NCI-H82 treated with DMSO at 0.1 percent for 48 hours (cell line): ENCODE data around the gene CARMIL1.

Experiments used
- DNase-seq: peaks from one replicate; lab custom pipeline; 2025; ENCODE audit not compliant: unreplicated experiment; lab: John Stamatoyannopoulos, UW

The CARMIL1 gene

DNA sequence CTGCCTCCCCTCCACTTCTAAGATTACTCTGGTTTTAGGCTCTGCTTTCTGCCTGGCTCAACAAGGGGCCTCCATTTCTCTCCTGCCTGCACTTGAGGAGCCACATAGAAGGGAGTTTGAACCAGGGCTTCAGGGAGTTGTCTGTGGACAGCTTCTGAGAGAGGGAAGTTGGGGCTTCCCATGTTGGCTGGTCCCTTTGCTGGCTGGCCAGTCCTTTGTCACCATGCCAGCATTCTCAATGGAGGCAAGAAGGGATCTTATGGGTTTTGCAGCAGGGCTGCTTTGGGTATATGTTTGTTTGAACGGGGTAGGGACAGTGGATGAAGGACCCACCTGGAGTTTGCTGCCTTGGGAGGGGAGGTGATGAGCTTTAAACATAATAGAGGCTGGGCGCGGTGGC is 124.9 kb downstream of the CARMIL1 start:
- no peak for DNase-seq

DNA sequence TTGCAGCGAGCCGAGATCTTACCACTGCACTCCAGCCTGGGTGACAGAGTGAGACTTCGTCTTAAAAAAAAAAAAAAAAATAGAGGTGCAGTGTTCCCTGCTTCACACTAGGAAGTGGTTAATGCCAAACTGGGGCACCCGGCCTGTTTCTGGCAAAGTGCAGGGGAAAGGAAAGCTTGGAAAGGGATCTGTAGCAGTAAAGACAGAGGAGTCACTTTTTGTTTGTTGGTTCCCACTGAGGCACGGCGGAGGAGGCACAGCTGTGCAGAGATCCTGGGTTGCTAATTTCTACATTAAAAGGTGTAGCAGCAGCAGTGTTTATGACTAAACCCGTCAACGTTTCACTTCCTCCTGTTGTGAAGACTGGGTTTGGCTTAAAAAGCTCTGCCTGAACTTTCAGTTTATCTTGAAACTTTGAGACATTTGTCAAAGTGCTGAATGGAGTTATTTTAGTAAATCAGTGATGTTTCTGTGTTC is 125.6 kb downstream of the CARMIL1 start:
- DNase-seq, result no peak

DNA sequence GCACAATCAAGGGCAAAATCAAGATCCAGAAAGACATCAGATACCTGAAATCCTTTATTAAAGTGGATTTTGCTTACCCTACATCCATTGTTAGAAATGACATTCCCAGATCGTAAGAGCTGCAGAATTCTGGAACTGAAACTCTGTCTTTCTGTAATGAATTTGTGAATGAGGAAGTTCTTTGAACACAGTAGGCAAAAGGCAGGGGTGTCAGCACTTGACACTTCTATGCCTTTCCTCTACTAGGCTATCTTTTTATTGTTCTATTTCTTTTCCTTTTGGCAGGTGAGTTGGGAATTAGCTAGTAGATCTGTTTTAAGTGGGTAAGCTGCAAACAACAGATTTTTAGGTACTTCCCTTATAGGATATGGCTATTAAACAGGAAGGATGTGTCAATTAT is 126.3 kb downstream of the CARMIL1 start:
- DNase-seq, result no peak

DNA sequence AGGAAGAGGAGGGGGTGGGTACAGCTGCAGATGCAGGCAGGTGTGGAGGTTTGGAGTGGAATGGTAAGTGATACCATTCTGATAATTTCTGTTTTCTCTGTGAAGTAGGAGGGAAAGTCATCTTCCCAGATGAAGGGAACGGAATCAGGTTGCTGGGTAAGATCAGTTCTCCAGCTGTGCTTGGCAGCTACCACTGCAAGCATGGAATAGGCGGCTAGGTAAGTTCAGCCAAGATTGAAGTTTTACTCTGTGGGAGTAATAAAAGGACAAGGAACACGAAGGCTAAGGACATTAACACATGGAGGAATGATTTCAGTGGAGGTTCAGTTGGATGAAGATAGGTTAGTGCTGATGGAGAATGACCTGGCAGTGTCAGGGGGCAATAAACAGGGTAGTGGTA is 128.3 kb downstream of the CARMIL1 start:
- no peak for DNase-seq

DNA sequence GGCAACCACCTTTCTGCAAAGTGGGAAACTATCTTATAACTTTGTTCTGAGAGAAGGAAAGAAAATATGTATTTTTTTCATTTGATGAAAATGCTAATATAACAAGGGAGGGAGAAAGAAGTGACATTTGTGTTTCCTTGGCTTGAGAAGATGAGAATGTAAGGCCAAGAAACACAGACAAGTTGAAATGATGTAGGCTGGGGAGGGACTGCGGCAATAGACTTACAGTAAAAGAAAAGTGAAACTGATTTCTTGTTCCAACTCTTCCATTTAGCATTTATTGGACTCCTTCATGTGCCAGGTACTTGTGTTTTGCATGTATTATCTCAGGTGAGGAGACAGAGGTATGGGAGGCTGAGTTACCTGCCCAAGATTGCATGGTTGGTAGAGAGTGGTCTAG is 130.9 kb downstream of the CARMIL1 start:
- DNase-seq, result no peak

DNA sequence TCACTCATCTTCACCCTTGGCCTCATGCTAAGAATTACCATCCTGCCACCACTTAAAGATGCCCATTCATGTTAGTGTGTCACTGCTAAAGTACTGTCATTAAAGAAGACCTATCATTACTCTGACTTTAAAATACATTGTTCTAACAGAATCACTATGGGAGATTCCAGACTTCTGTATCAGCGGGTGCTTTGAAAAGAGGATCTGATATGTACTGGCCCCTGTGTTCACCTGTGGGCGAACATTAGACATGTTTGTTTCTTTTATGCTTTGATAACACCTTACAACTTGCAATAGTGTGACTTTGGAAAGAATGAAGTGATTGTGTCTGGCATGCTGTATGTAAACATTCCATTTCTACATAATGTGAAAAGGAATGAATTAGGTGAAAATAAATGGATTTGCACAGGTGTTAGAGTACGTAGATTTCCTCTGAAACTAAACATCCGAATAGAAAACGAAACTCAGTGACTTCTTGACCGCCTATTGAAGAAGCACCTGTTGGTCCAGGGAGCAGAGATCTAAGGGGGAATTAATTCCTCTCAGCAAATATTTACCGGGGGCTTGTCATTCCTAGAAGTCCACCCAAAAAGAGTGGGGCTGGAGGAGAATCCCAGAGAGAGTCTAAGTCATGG is 132.3 kb downstream of the CARMIL1 start:
- DNase-seq, result no peak

DNA sequence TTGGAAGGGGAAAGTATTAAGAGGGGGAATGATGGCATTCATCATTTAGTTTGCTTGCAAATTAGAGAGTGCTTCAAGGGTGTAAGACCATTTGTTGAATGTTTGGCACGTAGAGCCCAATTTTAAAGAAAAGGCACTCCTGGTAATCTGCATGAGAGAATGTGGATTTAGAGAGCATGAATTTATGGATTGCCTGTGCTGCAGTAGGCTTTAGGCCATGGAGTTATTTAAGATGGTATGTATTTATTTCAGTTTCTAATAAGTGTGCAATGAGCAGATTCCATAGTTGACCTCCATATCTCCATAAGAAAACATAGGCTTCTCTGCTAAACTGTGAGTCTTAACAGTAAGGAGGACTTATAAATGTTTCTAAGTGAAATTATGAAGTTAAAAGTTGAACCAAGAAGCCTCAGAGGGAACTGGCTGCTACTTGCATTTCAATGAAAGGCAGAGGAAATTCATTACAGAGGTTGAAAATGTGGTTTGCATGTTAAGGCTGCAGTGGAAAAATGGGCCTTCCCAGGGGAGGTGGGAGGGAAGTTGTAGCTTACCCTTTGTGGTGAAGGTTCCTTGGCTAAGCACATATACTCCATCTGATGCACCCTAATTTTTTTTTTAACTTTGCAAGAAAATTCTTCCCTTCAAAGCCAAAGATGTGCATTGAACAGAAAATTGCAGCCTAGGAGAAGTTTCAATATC is 134.2 kb downstream of the CARMIL1 start:
- DNase-seq, result no peak

DNA sequence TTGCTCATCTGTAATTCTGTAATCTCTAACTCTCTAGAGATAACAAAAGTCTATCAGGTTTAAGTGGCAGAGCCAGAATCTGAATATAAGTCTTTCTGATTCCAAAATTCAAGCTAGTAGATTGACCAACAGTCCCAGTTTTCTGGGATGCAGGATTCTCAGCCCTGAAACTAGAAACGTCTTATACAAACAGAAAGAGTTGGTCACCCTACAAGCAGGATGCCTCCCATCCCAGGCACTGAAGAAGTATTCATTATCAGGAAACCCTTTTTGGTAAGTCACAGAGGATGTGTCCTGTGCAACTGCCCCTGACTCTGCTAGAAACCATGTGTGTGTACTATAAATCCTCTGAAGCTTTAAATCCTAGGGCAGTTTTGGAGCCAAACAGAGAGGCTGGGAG is 135.0 kb downstream of the CARMIL1 start:
- DNase-seq, result peak; percentile 39

DNA sequence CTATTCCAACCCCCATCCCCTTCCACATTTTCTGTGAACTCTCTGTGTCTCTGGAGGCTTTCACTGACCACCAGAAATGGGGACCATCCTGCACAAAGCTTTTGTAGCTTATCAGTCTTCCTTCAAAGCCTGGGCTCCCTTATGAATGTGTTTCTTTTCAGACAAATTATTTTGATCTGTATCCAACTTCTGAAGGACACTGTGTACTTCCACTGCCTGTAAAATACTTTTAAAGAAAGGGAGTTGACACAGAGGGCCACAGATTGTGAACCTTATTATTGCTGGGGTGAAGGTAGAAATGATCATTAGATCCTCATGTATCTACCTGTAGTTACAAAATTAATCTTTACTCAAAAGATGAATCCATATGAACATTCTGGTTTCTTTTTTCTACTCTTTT is 135.6 kb downstream of the CARMIL1 start:
- DNase-seq, result no peak

DNA sequence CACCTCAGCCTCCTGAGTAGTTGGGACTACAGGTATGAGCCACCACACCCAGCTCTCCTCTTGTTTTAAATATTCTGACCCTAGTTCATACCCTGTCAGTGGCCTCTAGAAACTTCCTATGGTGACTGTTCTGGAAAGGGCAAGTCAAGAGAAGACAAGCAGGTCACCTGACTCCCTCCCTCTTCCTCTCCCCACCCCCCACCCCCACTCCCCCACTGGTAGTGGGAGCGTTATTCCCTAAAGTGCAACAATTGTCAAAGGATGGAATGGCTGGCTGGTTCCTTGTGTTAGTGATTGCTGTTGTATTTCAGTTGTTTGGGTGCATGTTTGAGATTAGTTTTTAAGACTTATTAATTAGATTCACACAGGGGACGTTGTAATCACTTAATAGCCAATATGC is 136.1 kb downstream of the CARMIL1 start:
- no peak for DNase-seq

DNA sequence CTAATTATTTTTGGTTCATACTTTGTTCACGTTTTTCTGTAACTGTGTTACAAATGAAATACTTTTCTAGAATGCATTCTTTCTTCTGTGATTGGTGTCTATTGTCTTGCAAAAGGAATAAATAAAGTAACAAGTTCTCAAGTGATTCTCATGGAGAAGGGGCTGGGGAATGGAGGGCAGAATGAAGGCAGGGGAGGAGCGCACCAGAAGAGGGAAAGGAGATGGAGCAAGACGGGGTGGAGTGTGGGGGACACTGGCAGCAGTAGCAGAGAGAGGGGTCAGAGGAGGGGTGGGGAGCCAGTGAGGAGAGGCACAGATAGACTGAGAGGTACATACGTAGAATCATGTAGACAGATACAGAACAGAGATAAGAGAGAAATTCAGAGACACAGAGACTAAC is 136.5 kb downstream of the CARMIL1 start:
- DNase-seq, result no peak

DNA sequence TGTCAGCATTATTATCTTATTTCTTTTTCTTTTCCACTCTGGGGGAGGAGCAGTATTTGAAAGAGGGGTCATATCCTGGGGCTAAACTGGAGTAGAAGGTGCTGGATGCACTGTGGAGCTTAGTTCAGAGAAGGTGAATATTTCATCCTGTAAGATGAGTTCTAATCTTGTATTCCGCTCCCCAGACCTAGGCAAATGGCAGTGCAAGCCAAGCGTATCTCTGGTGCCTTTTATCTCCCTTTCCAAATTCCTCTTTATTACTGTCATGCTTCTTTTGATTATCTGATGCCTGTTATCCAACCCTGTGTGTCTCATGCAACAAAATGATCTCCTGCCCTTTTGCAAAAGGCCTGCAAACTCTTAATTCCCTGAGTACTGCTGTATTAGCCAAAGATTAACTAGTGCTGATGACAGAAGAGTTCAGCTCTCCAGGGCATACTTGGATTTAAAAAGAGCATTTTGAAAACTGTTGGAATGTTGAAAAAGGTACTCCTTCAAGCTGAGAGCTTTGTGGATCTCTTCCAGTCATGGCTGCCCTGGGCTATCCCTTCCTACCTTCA is 138.0 kb downstream of the CARMIL1 start:
- peak; percentile 41 for DNase-seq

DNA sequence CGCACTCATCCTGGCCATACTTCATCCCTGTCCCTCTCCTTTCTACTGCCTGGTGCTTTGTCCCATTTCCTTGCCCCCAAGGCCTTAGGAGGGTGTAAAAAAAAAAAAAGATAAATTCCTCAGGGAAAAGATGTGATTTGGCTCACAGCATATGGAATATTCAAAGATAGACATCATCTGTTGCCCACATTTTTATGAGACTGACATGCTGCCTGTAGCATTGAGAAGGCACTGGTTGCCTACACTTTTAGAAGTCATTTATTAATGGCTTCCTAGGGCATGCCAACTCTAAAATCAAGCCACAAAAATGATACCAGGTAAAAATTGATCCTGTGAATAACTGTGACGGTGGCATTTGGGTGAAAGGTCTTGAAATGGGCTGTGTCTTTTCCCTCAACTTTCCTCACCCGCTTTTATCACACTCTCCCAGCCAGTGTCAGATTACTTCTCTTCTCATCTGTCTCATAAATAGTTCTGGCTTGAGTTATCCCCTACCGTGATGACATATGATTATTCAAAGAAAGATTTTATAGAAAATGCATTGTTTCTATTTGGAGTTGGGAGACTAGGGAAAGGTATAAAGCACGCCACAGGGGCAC is 139.4 kb downstream of the CARMIL1 start:
- DNase-seq, result no peak

DNA sequence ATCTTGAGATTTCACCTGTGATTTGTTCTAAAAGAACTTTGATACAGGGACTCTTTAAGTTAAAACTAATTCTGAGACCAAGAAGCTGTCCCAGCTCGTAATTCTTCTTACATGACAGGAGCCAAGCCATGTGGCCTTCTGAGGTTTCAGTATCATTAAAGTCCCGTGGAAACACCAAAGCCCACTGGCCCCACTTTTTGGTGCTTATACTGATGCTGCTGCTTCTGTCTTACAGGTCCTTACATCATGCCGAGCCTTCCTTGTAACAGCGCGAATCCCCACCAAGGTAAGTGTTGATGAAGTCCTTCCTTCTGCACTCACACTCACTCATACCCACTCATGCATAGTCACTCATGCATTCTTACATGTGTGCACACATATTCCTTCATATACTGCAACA is 140.7 kb downstream of the CARMIL1 start:
- no peak for DNase-seq

DNA sequence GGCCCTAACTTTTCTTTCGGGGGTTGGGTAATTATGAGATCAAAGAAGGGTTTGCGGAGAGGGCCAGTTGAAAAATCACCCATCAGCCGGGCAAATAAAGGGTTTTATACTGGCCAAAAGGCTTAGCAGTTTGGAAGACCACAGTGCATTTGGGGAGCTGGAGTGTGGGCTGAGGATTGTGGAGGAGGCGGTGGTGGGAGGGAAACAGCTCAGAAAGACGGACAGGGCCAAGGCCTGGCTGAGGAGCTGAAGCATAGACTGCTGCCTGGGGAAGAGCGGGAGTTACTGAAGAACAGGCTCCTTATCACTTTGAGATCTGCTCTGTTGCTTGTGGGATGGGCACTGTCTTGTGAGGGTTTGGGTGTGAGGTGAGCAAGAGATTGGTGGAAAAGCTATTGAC is 144.2 kb downstream of the CARMIL1 start:
- DNase-seq, result no peak

DNA sequence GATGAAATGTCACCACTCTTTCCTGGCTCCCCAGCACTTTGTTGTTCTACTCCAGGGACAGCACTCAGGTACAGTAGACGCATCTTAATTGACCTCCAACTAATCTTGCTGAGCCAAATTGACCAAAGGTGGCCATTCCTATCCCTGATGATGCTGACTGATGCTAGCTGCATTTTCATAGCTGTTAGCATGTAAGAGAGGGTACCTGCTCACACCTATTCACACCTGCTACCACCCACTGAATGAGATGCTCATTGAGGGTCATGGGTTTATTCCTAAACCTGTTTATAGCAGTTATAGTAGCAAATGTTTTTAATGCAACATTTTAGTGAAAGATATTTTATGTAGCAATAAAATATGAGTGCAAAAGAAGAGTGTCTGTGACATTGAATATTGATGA is 145.1 kb downstream of the CARMIL1 start:
- DNase-seq, result no peak

DNA sequence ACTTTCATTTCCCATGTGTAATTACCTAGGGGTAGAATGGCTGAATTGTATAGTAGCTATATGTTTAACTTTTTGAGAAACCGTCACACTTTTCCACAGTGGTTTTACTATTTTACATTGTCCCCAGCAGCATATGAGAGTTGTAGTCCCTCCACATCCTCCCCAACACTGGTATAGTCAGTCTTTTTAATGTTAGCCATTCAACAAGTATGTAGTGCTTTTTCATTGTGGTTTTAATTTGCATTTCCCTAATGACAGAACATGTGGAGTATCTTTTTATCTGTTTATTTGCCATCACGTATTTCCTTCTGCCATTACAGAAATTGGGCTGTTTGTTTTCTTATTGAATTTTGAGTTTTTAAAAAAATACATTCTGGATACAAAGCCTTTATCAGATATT is 148.4 kb downstream of the CARMIL1 start:
- DNase-seq, result no peak

DNA sequence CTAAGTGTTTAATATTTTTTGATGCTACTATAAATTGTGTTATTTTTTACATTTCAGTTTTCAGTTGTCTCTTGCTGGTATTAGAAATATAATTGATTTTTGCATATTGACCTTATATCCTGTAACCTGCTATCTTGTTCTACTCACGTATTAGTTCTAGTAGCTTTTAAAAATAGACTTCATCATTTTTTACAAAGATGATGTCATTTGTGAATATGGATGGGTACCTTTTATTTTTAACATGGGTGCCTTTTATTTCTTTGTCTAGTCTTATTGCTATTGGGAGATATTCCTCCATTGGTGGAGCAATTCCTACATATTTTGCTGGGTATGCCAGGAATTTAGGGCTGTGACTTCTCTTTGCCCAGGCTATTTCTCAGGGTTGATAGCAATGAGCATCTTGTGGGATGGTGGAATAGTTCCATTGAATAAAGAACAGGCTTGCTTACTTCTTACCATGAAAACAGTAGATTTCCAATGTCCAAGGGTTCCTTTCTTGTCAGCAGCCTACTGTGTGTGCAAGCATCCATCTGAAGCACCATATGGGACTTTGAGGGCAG is 149.7 kb downstream of the CARMIL1 start:
- no peak for DNase-seq

DNA sequence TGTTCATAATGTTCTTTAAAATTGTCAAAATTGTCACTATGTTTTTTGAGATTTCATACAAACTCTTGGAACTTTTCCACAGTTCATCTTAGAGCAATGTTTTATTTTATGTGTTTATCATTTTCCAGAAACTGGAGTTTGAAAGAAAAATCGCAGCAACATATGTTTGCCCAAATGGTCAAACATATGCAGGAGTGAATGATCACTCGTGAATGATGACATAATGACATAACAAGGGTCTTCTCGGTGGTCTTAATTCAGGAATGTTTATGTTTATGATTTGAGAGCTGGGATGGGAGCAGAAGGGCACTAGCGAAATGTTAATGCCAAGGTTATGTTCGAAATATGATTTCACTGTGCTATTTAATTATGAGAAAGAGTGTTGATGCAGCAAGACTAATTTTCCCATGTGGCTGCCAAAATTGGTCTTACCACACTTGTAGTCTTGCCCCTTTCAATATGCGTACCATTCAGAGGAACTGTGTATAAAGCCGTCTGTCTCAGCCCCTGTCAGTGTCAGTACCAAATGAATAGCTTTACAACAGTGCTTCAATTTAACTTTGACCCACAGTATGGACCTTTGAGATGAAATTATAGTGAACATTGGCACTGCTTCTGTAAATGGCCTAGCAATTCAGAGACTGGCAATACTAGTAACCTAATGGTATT is 152.3 kb downstream of the CARMIL1 start:
- no peak for DNase-seq

DNA sequence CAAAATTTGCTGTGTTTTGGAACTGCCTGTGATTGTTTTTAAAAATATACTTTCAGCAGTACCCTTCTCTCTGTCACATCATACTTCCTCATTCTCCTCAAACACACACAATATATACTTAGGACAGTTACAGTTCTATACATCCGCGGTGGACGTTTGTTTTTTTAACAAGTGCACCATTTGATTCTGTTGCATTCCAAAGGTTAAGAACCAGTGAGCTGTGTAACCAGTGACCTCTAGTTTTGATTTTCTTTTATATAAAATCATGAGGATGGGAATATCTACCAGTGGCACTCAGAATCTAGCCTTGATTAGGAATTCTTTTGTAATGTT is 152.8 kb downstream of the CARMIL1 start:
- no peak for DNase-seq

DNA sequence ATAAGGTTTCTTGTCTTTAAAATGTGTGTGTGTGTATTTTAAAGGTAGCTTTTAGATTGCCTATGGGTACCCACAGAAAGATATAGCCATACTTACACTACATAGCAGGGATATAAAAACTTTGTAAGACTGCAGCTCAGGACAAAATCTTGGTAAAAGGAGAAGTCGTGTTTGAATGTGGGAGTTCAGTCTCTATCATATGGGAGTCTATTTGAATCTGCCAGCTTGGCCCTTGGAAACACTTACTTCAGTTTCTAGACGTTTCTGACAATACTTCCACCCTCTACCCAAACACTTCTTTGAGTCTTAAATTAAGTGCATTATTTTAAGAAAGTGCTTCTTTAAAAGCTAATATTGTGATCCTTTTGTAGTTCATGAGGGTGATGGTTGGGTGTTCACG is 155.7 kb downstream of the CARMIL1 start:
- no peak for DNase-seq
